H9 (cell line): Measurements from ENCODE around the gene CACNA2D3. TPM values are rescaled to one million over a fixed set of nuclear protein-coding genes. Genes with fewer than 3 reads are reported as not detected.

ENCODE experiments used
- DNase-seq: peaks from one replicate; pipeline ENCODE4 v3.0.0-alpha.2; 2017
- H2AFZ ChIP-seq: one replicate; pipeline ENCODE4 v1.6.1; 2013; ENCODE audit warnings: mild to moderate bottlenecking, low read length, control low read depth, moderate library complexity
- H2AK5ac ChIP-seq: 2 replicates; pipeline ENCODE4 v1.6.1; 2013; ENCODE audit warnings: low read length, control low read depth, mixed read lengths; ENCODE audit not compliant: insufficient read length
- H2BK120ac ChIP-seq: one replicate; pipeline ENCODE4 v1.6.1; 2013; ENCODE audit warnings: low read depth, mild to moderate bottlenecking, low read length, control low read depth, inconsistent platforms; ENCODE audit not compliant: poor library complexity, severe bottlenecking
- H2BK12ac ChIP-seq: 2 replicates; pipeline ENCODE4 v1.6.1; 2013; ENCODE audit warnings: low read length, control low read depth, mixed read lengths, low read depth; ENCODE audit not compliant: insufficient read length
- H2BK15ac ChIP-seq: 2 replicates; pipeline ENCODE4 v1.6.1; 2013; ENCODE audit warnings: low read depth, low read length, control low read depth
- H2BK20ac ChIP-seq: one replicate; pipeline ENCODE4 v1.6.1; 2013; ENCODE audit warnings: low read depth, mild to moderate bottlenecking, low read length, control low read depth, inconsistent platforms; ENCODE audit not compliant: poor library complexity, severe bottlenecking
- H2BK5ac ChIP-seq: 2 replicates; pipeline ENCODE4 v1.6.1; 2013; ENCODE audit warnings: low read length, control low read depth, mixed read lengths; ENCODE audit not compliant: insufficient read length
- H3K14ac ChIP-seq: 2 replicates; pipeline ENCODE4 v1.6.1; 2013; ENCODE audit warnings: low read length, control low read depth; ENCODE audit not compliant: insufficient read depth
- H3K18ac ChIP-seq: 2 replicates; pipeline ENCODE4 v1.6.1; 2013; ENCODE audit warnings: low read depth, mild to moderate bottlenecking, mixed read lengths, low read length, control low read depth; ENCODE audit not compliant: insufficient read length
- H3K23ac ChIP-seq: 2 replicates; pipeline ENCODE4 v1.6.1; 2013; ENCODE audit warnings: low read length, control low read depth, mixed read lengths, low read depth; ENCODE audit not compliant: insufficient read length
- H3K23me2 ChIP-seq: 2 replicates; pipeline ENCODE4 v1.6.1; 2013; ENCODE audit warnings: low read depth, mild to moderate bottlenecking, mixed read lengths, low read length, control low read depth; ENCODE audit not compliant: insufficient read length, poor library complexity, severe bottlenecking
- H3K27ac ChIP-seq: 2 replicates; pipeline ENCODE4 v1.5.1; 2013; ENCODE audit warnings: low read length, control low read depth, mixed read lengths, low read depth; ENCODE audit not compliant: insufficient read length
- H3K27me3 ChIP-seq: 2 replicates; pipeline ENCODE4 v1.6.1; 2013; ENCODE audit warnings: low read length, control low read depth, inconsistent platforms; ENCODE audit not compliant: insufficient read depth
- H3K4ac ChIP-seq: 2 replicates; pipeline ENCODE4 v1.6.1; 2013; ENCODE audit warnings: low read depth, mild to moderate bottlenecking, control low read depth, inconsistent platforms, low read length, moderate library complexity
- H3K4me1 ChIP-seq: 2 replicates; pipeline ENCODE4 v1.6.1; 2013; ENCODE audit warnings: low read length, control low read depth, inconsistent platforms; ENCODE audit not compliant: insufficient read depth
- H3K4me2 ChIP-seq: 2 replicates; pipeline ENCODE4 v1.6.1; 2013; ENCODE audit warnings: low read length, control low read depth, mixed read lengths; ENCODE audit not compliant: insufficient read length, insufficient read depth
- H3K56ac ChIP-seq: 2 replicates; pipeline ENCODE4 v1.6.1; 2013; ENCODE audit warnings: low read depth, mild to moderate bottlenecking, mixed read lengths, low read length, control low read depth; ENCODE audit not compliant: insufficient read length
- H3K79me1 ChIP-seq: 2 replicates; pipeline ENCODE4 v1.6.1; 2013; ENCODE audit warnings: low read depth, mild to moderate bottlenecking, moderate library complexity, low read length, control low read depth, inconsistent platforms; ENCODE audit not compliant: insufficient read depth, poor library complexity, severe bottlenecking
- H3K79me2 ChIP-seq: 2 replicates; pipeline ENCODE4 v1.6.1; 2013; ENCODE audit warnings: low read length, control low read depth, inconsistent platforms; ENCODE audit not compliant: insufficient read depth
- H3K9ac ChIP-seq: 2 replicates; pipeline ENCODE4 v1.6.1; 2013; ENCODE audit warnings: low read length, control low read depth, mixed read lengths; ENCODE audit not compliant: insufficient read length; ENCODE audit errors: extremely low read depth
- H3K9me3 ChIP-seq: one replicate; pipeline ENCODE4 v1.6.1; 2013; ENCODE audit warnings: low read depth, low read length, inconsistent platforms; ENCODE audit not compliant: control insufficient read depth
- H3T11ph ChIP-seq: one replicate; pipeline ENCODE4 v1.6.1; 2013; ENCODE audit warnings: mild to moderate bottlenecking, low read length, control low read depth, inconsistent platforms
- H4K20me1 ChIP-seq: one replicate; pipeline ENCODE4 v1.6.1; 2013; ENCODE audit not compliant: control insufficient read depth, insufficient read length, insufficient read depth
- H4K5ac ChIP-seq: 2 replicates; pipeline ENCODE4 v1.6.1; 2013; ENCODE audit warnings: low read depth, mild to moderate bottlenecking, mixed read lengths, low read length, control low read depth; ENCODE audit not compliant: insufficient read length
- H4K8ac ChIP-seq: replicated peaks from 2 replicates; pipeline ENCODE4 v1.6.1; 2013; ENCODE audit warnings: low read length, control low read depth, mixed read lengths, low read depth; ENCODE audit not compliant: insufficient read length
- H4K91ac ChIP-seq: 2 replicates; pipeline ENCODE4 v1.6.1; 2013; ENCODE audit warnings: low read depth, mild to moderate bottlenecking, moderate library complexity, mixed read lengths, low read length, control low read depth; ENCODE audit not compliant: insufficient read length
- H3K27ac Mint-ChIP-seq, 3 experiments: 2 replicates in 2 of 3; 3 replicates in 1 of 3; pipeline ENCODE4 v1.8.0; 2020 to 2021; ENCODE audit warnings: mixed read lengths in 3 of 3, mild to moderate bottlenecking in 1 of 3, moderate library complexity in 1 of 3
- H3K27me3 Mint-ChIP-seq: 2 replicates; pipeline ENCODE4 v1.8.0; 2021; ENCODE audit warnings: low read depth, mild to moderate bottlenecking, moderate library complexity, mixed read lengths
- H3K36me3 Mint-ChIP-seq, 3 experiments: 2 replicates in 2 of 3; 3 replicates in 1 of 3; pipeline ENCODE4 v1.8.0; 2020 to 2021; ENCODE audit warnings: low read depth in 3 of 3, mixed read lengths in 3 of 3; ENCODE audit not compliant: insufficient read depth in 1 of 3
- H3K4me1 Mint-ChIP-seq, 2 experiments: 2 replicates each; pipeline ENCODE4 v1.8.0; 2020; ENCODE audit warnings: mixed read lengths in 2 of 2
- H3K4me3 Mint-ChIP-seq, 2 experiments: 2 replicates in 1 of 2; 3 replicates in 1 of 2; pipeline ENCODE4 v1.8.0; 2020 to 2021; ENCODE audit warnings: mild to moderate bottlenecking in 2 of 2, mixed read lengths in 2 of 2, moderate library complexity in 1 of 2
- H3K9me3 Mint-ChIP-seq, 2 experiments: 2 replicates in 1 of 2; 3 replicates in 1 of 2; pipeline ENCODE4 v1.8.0; 2020; ENCODE audit warnings: mild to moderate bottlenecking in 2 of 2, mixed read lengths in 2 of 2, moderate library complexity in 1 of 2
- WGBS: extraction: QIAGEN DNeasy Blood & Tissue Kit; methylation state at CpG from one replicate; pipeline ENCODE4 v1.1.7; 2013; ENCODE audit warnings: missing lambda C conversion rate, low lambda C conversion rate, mixed read lengths; ENCODE audit not compliant: insufficient read length; ENCODE audit errors: extremely low coverage; 5-methylcytosine and 5-hydroxymethylcytosine counted together
- total RNA-seq: library from RNA; stranded (reverse); gene quantifications from 2 replicates; pipeline ENCODE4 v1.2.1, GENCODE V29; 2021
- TF ChIP-seq, protein P1 (sequence below): fragments of 200-600 bp; sonication (generic); conservative IDR thresholded peaks from 3 replicates; pipeline ENCODE4 v1.8.0; 2021; ENCODE audit warnings: antibody characterized with exemption, mild to moderate bottlenecking

CACNA2D3 gene
- total RNA-seq, 1 experiment from 2014 or later, result 3.2 TPM

DNA sequence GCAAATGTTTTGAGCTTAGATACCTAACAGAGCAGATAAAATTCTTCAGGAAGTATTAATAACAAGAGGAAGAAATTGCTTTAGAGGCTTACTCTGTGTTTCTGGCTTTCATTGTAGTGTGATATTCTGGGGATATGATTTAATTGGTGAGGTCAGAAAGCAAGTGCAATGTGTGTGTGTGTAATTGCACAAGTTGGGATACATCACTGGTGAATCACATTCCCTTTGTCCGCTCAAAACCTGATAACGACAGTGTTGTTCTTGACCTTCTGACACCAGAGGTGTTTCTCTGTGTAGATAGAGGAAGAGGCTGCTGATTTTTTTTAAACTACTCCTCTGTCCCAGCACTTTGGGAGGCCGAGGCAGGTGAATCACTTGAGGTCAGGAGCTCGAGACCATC is 161.1 kb downstream of the CACNA2D3 start:
- H3K27me3 ChIP-seq, result no peaks in the 10 kb centered on the region
- WGBS, result no CpG with 5 or more reads among the region's 4 CpGs
- H3K14ac ChIP-seq, result no peak overlapping the region
- H3T11ph ChIP-seq, result no peak overlapping the region
- no peak overlapping the region for H3K4me2 ChIP-seq
- H4K8ac ChIP-seq, result no peak overlapping the region
- H2BK20ac ChIP-seq, result no peak overlapping the region
- H4K91ac ChIP-seq, result no peak overlapping the region
- H3K27ac Mint-ChIP-seq, result no peak overlapping the region
- TF ChIP-seq, protein P1, sequence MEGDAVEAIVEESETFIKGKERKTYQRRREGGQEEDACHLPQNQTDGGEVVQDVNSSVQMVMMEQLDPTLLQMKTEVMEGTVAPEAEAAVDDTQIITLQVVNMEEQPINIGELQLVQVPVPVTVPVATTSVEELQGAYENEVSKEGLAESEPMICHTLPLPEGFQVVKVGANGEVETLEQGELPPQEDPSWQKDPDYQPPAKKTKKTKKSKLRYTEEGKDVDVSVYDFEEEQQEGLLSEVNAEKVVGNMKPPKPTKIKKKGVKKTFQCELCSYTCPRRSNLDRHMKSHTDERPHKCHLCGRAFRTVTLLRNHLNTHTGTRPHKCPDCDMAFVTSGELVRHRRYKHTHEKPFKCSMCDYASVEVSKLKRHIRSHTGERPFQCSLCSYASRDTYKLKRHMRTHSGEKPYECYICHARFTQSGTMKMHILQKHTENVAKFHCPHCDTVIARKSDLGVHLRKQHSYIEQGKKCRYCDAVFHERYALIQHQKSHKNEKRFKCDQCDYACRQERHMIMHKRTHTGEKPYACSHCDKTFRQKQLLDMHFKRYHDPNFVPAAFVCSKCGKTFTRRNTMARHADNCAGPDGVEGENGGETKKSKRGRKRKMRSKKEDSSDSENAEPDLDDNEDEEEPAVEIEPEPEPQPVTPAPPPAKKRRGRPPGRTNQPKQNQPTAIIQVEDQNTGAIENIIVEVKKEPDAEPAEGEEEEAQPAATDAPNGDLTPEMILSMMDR, result no peak
- H3K9me3 Mint-ChIP-seq, result peaks cover 20 to 22% of the 10 kb centered on the region in 2 experiments
- no peak overlapping the region for H3K27ac ChIP-seq
- H3K18ac ChIP-seq, result no peak overlapping the region
- DNase-seq, result no peak
- no peak overlapping the region for H4K5ac ChIP-seq
- no peak overlapping the region for H3K23ac ChIP-seq
- H3K4me1 Mint-ChIP-seq, result no peaks in the 10 kb centered on the region
- H2BK120ac ChIP-seq, result no peak overlapping the region
- no peaks in the 10 kb centered on the region for H3K4me1 ChIP-seq
- no peaks in the 10 kb centered on the region for H3K79me1 ChIP-seq
- H3K23me2 ChIP-seq, result no peaks in the 10 kb centered on the region
- no peaks in the 10 kb centered on the region for H3K9me3 ChIP-seq
- H2BK5ac ChIP-seq, result no peak overlapping the region
- no peak overlapping the region for H2AFZ ChIP-seq
- H3K4me3 Mint-ChIP-seq, result no peak overlapping the region
- no peaks in the 10 kb centered on the region for H4K20me1 ChIP-seq
- no peaks in the 10 kb centered on the region; the same call in 1 of the 2 replicates for H3K27me3 Mint-ChIP-seq
- H3K79me2 ChIP-seq, result no peaks in the 10 kb centered on the region
- H3K9ac ChIP-seq, result no peak overlapping the region
- no peak overlapping the region for H3K4ac ChIP-seq
- no peak overlapping the region for H2BK15ac ChIP-seq
- H3K36me3 Mint-ChIP-seq, result peaks cover 6 to 19% (median 11%) of the 10 kb centered on the region in 3 experiments; a peak in 5 of 7 replicates
- no peak overlapping the region for H2AK5ac ChIP-seq
- H2BK12ac ChIP-seq, result no peak overlapping the region
- no peak overlapping the region for H3K56ac ChIP-seq
